ENCODE results near the gene RPGRIP1L. TPM values are rescaled to one million over a fixed set of nuclear protein-coding genes. Genes with fewer than 3 reads are reported as not detected.
A peak's percentile ranks its signal among the peaks of the same experiment; 100 is the strongest.

RPGRIP1L gene
- total and polyA plus RNA-seq, 2 of the 13 experiments (the other 11 are each of a cell fraction or from before 2014, with no cell fraction given), result 5.0 to 13.5 TPM

GRCh38 chr16:53549970-53550690 is 153.5 kb downstream of the RPGRIP1L start (continued):
- TF ChIP-seq MYC (CRISPR knock-in tag; IDR thresholded peaks at IDR 0.05; ENCODE audit: borderline replicate concordance) (peak; percentile 80), XRCC5 (optimal IDR thresholded peaks at IDR 0.05; ENCODE audit: low read length) (peak; percentile 31), IRF2 (CRISPR knock-in tag; IDR thresholded peaks at IDR 0.05) (peak; percentile 52; the same call in 1 of the 2 replicates), ZNF281 (CRISPR knock-in tag; IDR thresholded peaks at IDR 0.05; ENCODE audit: borderline replicate concordance) (peak; percentile 71), ZBTB7B (CRISPR knock-in tag; IDR thresholded peaks at IDR 0.05) (0 out of 2 replicates have a peak, but pooled peaks have one; percentile 24), ELK4 (CRISPR knock-in tag; IDR thresholded peaks at IDR 0.05; ENCODE audit: borderline replicate concordance) (no peak), HMGXB4 (CRISPR knock-in tag; IDR thresholded peaks at IDR 0.05; ENCODE audit: borderline replicate concordance in 1 of 2, low read depth in 1 of 2) (peak; percentile 46 to 53; a peak in 1 of 4 replicates), FUBP1 (CRISPR knock-in tag; IDR thresholded peaks at IDR 0.05; ENCODE audit: borderline replicate concordance) (0 out of 2 replicates have a peak, but pooled peaks have one; percentile 52), IKZF5 (CRISPR knock-in tag; IDR thresholded peaks at IDR 0.05) (peak; percentile 51; the same call in 1 of the 2 replicates), GMEB2 (CRISPR knock-in tag; IDR thresholded peaks at IDR 0.05; ENCODE audit: low read depth) (no peak), PHF8 (CRISPR knock-in tag; IDR thresholded peaks at IDR 0.05) (0 out of 2 replicates have a peak, but pooled peaks have one; percentile 24)
